ENCODE data around the gene GBX1. TPM values are rescaled to one million over a fixed set of nuclear protein-coding genes. Genes with fewer than 3 reads are reported as not detected.
A peak's percentile ranks its signal among the peaks of the same experiment; 100 is the strongest.

Gene GBX1
- polyA plus RNA-seq, 1 donor (not counting 4 experiments of a cell fraction or from before 2014, with no cell fraction given), result not detected

GRCh38 chr7:151110941-151111645 lies 56.4 kb downstream of the GBX1 start:
- dilution Hi-C loops (cut with MboI; ENCODE audit: extremely low pct_ligation_motif_present, low sequenced_read_pairs), result no loop called here
- Histone ChIP-seq H3K9me1 (ENCODE audit: control insufficient read depth, extremely low read depth, insufficient read depth, low read length) (no peaks in the 10 kb centered on the region), H4K20me1 (ENCODE audit: control insufficient read depth, extremely low read depth, insufficient read depth, low read length) (peaks cover 6% of the 10 kb centered on the region), H3K4me1 (ENCODE audit: control insufficient read depth, extremely low read depth, insufficient read depth, low read length) (peaks cover 22% of the 10 kb centered on the region), H3K9ac (ENCODE audit: control insufficient read depth, extremely low read depth, insufficient read depth, low read length) (no peak overlapping the region), H2AFZ (ENCODE audit: control insufficient read depth, low read length) (no peak overlapping the region), H3K4me2 (ENCODE audit: control insufficient read depth, extremely low read depth, insufficient read depth, low read depth, low read length) (no peak overlapping the region), H3K9me3 (ENCODE audit: control insufficient read depth, low read depth, low read length) (no peaks in the 10 kb centered on the region), H3K36me3 (ENCODE audit: control insufficient read depth in 2 of 2, extremely low read depth in 1 of 2, insufficient read depth in 2 of 2, low read length in 2 of 2) (peaks cover 0 to 2% of the 10 kb centered on the region in 2 experiments), H3K79me2 (ENCODE audit: control insufficient read depth, insufficient read depth, low read length) (peaks cover 49% of the 10 kb centered on the region), H3K27me3 (ENCODE audit: control insufficient read depth, extremely low read depth, insufficient read depth, low read length) (no peaks in the 10 kb centered on the region), H3K27ac (ENCODE audit: control insufficient read depth, insufficient read depth, low read length) (no peak overlapping the region), H3K4me3 (ENCODE audit: control insufficient read depth in 2 of 3, extremely low read depth in 1 of 3, insufficient read depth in 2 of 3, low read depth in 1 of 3, low read length in 3 of 3) (no peak overlapping the region)
- FAIRE-seq (peak; percentile 86), DNase-seq (ENCODE audit: low read depth, low spot score) (no peak)
- peak in 2 of 3 experiments; percentile 85 to 92 for TF ChIP-seq CTCF (optimal IDR thresholded peaks at IDR 0.05 in 1 of 3, IDR thresholded peaks at IDR 0.05 in 1 of 3, conservative IDR thresholded peaks at IDR 0.05 in 1 of 3; ENCODE audit: extremely low read depth in 1 of 3, insufficient read depth in 2 of 3, low read length in 3 of 3)
- TF ChIP-seq EZH2 (IDR thresholded peaks at IDR 0.05; ENCODE audit: low read length), result no peak

- no peak overlapping the region for H3K27ac ChIP-seq (ENCODE audit: control insufficient read depth, insufficient read depth, low read length)
- H3K79me2 ChIP-seq (ENCODE audit: control insufficient read depth, insufficient read depth, low read length), result peaks cover 44% of the 10 kb centered on the region
- dilution Hi-C loops (cut with MboI; ENCODE audit: extremely low pct_ligation_motif_present, low sequenced_read_pairs), result no loop called here
- H3K36me3 ChIP-seq (ENCODE audit: control insufficient read depth in 2 of 2, extremely low read depth in 1 of 2, insufficient read depth in 2 of 2, low read length in 2 of 2), result peaks cover 0 to 2% of the 10 kb centered on the region in 2 experiments
- H3K27me3 ChIP-seq (ENCODE audit: control insufficient read depth, extremely low read depth, insufficient read depth, low read length), result no peaks in the 10 kb centered on the region
- no peak for FAIRE-seq
- H2AFZ ChIP-seq (ENCODE audit: control insufficient read depth, low read length), result no peak overlapping the region
- no peak overlapping the region for H3K4me3 ChIP-seq (ENCODE audit: control insufficient read depth in 2 of 3, extremely low read depth in 1 of 3, insufficient read depth in 2 of 3, low read depth in 1 of 3, low read length in 3 of 3)
- no peak overlapping the region for H3K4me2 ChIP-seq (ENCODE audit: control insufficient read depth, extremely low read depth, insufficient read depth, low read depth, low read length)
- peaks cover 6% of the 10 kb centered on the region for H4K20me1 ChIP-seq (ENCODE audit: control insufficient read depth, extremely low read depth, insufficient read depth, low read length)
- no peak for DNase-seq (ENCODE audit: low read depth, low spot score)
- no peak overlapping the region for H3K9ac ChIP-seq (ENCODE audit: control insufficient read depth, extremely low read depth, insufficient read depth, low read length)
- H3K9me1 ChIP-seq (ENCODE audit: control insufficient read depth, extremely low read depth, insufficient read depth, low read length), result no peaks in the 10 kb centered on the region
- peaks cover 22% of the 10 kb centered on the region for H3K4me1 ChIP-seq (ENCODE audit: control insufficient read depth, extremely low read depth, insufficient read depth, low read length)
- no peaks in the 10 kb centered on the region for H3K9me3 ChIP-seq (ENCODE audit: control insufficient read depth, low read depth, low read length)
- TF ChIP-seq CTCF (optimal IDR thresholded peaks at IDR 0.05 in 1 of 3, IDR thresholded peaks at IDR 0.05 in 1 of 3, conservative IDR thresholded peaks at IDR 0.05 in 1 of 3; ENCODE audit: extremely low read depth in 1 of 3, insufficient read depth in 2 of 3, low read length in 3 of 3) (no peak), EZH2 (IDR thresholded peaks at IDR 0.05; ENCODE audit: low read length) (no peak)
These were observed 57.1 kb downstream of the GBX1 start for GRCh38 chr7:151110236-151110940.
